ENCODE results near the gene SPARCL1. TPM values are rescaled to one million over a fixed set of nuclear protein-coding genes. Genes with fewer than 3 reads are reported as not detected.
"Not testable (repeated sequence)": the region's sequence is repeated elsewhere in the genome, so short reads cannot be mapped to it uniquely, and the experiment has no call there.

Gene SPARCL1, protein sequence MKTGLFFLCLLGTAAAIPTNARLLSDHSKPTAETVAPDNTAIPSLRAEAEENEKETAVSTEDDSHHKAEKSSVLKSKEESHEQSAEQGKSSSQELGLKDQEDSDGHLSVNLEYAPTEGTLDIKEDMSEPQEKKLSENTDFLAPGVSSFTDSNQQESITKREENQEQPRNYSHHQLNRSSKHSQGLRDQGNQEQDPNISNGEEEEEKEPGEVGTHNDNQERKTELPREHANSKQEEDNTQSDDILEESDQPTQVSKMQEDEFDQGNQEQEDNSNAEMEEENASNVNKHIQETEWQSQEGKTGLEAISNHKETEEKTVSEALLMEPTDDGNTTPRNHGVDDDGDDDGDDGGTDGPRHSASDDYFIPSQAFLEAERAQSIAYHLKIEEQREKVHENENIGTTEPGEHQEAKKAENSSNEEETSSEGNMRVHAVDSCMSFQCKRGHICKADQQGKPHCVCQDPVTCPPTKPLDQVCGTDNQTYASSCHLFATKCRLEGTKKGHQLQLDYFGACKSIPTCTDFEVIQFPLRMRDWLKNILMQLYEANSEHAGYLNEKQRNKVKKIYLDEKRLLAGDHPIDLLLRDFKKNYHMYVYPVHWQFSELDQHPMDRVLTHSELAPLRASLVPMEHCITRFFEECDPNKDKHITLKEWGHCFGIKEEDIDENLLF
- not detected for total RNA-seq

DNA sequence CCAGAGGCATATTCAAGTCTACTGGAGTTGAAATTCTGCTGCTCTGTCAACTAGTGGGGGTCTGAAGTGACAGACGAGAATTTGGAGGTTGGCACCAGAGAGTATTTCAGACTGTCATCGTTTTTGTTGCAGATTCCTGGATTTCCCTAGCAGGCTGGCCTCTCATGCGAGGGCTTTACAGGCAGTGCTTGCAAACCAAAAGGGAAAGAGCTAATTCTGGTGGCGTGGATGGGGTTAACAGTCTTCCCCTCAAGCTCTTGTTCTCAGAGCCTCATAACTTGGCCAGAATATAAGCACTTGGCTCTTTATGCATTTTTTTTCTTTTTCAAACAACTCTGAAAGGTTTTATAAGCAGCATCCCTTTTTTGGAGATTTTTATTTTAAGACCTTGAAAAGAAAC, at the start of gene SPARCL1:
Gene SPARCL1 (minus strand): TSS at position 190 of the 400 bp plus-strand sequence. CDS start 29,802 bp downstream, outside the sequence.
- H3K4me1 Mint-ChIP-seq: no peaks in the 10 kb centered on the region
- no peak for DNase-seq
- ChIA-PET CTCF (no interaction called here), POLR2A (no interaction called here)
- peaks cover 8% of the 10 kb centered on the region for H3K9me3 Mint-ChIP-seq
- H3K36me3 Mint-ChIP-seq (ENCODE audit: low read depth): no peaks in the 10 kb centered on the region
- no peak within 1 kb of the TSS for H3K4me3 Mint-ChIP-seq
- H3K27me3 Mint-ChIP-seq: peaks cover 2% of the 10 kb centered on the region
- no peak within 1 kb of the TSS for H3K27ac Mint-ChIP-seq

DNA sequence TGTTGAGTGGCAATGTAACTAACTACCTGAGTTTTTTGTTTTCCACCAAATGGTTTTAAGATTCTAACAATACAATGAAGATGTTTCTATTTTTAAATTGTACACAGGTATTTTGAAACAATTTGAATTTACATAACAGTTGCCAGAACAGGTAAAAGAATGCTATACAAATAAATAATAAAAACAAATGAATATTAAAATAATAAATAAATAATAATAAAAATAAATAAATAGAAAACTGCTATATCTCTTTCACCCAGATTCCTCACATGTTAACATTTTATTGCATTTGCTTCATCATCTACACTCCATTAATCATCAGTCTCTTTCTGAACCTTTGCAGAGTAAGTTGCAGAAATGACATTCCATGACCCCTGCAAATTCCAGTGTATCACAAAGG, 46.8 kb upstream of the SPARCL1 start:
- Mint-ChIP-seq H3K4me1 (peaks cover 9% of the 10 kb centered on the region), H3K27me3 (peaks cover 3% of the 10 kb centered on the region), H3K4me3 (no peak overlapping the region), H3K9me3 (peaks cover 2% of the 10 kb centered on the region), H3K27ac (no peak overlapping the region), H3K36me3 (ENCODE audit: low read depth) (no peaks in the 10 kb centered on the region)
- ChIA-PET POLR2A (no interaction called here), CTCF (no interaction called here)
- no peak for DNase-seq

DNA sequence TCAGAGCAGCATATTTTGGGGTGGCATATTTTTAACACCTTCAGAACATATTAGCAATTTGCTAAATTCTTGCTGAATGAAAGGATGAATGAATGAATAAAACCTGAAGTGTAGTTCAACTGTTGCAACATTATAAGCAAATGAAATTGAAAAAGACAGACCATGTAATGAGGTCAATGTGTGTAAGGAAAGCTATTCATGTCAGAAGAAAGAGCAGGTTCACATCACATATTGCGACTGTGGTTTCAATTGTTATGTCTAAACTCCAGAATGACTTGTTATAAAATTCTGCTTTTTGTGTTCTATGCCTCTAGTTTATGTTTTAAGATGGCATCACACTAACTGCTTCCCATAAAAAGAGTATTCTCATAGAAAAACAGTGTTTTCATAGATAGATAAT, 46.2 kb upstream of the SPARCL1 start:
- ChIA-PET POLR2A (no interaction called here), CTCF (no interaction called here)
- Mint-ChIP-seq H3K27ac (no peak overlapping the region), H3K27me3 (peaks cover 5% of the 10 kb centered on the region), H3K4me1 (peaks cover 14% of the 10 kb centered on the region), H3K4me3 (no peak overlapping the region), H3K36me3 (ENCODE audit: low read depth) (no peaks in the 10 kb centered on the region), H3K9me3 (peaks cover 2% of the 10 kb centered on the region)
- no peak for DNase-seq

DNA sequence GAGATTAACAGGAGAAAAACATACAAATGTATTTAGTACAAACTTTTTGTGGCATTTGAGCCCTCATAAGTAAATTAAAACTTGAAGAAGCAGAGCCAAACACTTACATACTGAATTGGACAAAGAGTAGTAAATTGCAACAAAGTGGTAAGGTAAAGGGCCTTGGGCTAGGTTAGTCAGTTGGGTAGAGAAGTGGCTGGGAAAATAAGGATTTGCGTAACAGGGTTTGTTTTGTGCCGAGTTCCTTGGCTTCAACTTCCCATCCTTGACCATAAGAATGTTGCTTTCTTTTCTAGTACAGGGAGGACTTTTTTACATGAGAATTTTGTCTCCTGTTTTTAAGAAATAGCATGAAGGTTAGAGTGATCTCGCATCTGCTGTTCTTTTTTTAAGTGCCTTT, 45.8 kb upstream of the SPARCL1 start:
- Mint-ChIP-seq H3K36me3 (ENCODE audit: low read depth) (no peaks in the 10 kb centered on the region), H3K27me3 (peaks cover 5% of the 10 kb centered on the region), H3K4me1 (peaks cover 17% of the 10 kb centered on the region), H3K9me3 (peaks cover 2% of the 10 kb centered on the region), H3K27ac (no peak overlapping the region), H3K4me3 (no peak overlapping the region)
- ChIA-PET CTCF (no interaction called here), POLR2A (no interaction called here)
- no peak for DNase-seq

DNA sequence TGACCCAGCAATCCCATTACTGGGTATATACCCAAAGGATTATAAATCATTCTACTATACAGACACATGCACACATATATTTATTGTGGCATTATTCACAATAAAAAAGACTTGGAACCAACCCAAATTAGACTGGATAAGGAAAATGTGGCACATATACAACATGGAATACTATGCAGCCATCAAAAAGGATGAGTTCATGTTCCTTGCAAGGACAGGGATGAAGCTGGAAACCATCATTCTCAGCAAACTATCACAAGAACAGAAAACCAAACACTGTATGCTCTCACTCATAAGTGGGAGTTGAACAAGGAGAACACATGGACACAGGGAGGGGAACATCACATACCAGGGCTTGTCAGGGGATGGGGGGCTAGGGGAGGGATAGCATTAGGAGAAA, 45.2 kb upstream of the SPARCL1 start:
- H3K9me3 Mint-ChIP-seq; H3K36me3 Mint-ChIP-seq (ENCODE audit: low read depth); H3K27ac Mint-ChIP-seq; H3K27me3 Mint-ChIP-seq; DNase-seq; POLR2A ChIA-PET; CTCF ChIA-PET; H3K4me3 Mint-ChIP-seq: not testable (repeated sequence)
- peaks cover 14% of the 10 kb centered on the region for H3K4me1 Mint-ChIP-seq

DNA sequence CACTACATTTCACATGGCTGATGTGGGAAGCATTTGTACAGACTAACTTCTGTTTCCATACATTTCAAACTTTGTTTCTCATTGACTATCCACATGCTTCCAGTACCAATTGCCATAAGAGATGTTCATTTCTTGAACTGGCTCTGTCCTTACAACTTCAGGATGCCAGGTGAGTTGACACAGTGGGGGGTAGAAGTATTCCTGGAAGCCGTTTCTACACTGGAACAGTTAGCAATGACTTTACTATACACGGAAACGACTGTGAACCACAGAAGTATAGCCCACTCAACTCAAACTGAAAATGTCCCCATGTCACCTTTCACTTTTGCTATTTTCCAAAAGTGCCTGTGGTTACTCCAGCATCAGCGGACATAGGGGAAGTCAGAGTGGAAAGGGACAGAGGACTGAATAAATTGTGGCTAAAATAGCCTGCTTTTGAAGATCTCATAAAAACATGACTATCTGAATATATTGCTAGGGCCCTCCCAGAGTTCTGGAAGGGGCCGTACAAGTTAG, 41.2 kb upstream of the SPARCL1 start:
- H3K27me3 Mint-ChIP-seq: peaks cover 5% of the 10 kb centered on the region
- H3K4me3 Mint-ChIP-seq: no peak overlapping the region
- H3K27ac Mint-ChIP-seq: no peak overlapping the region
- peaks cover 17% of the 10 kb centered on the region for H3K4me1 Mint-ChIP-seq
- POLR2A ChIA-PET: no interaction called here
- DNase-seq: no peak
- CTCF ChIA-PET: interaction anchor here (0.6 kb wide), 1 partner anchor 18 kb away, joined by 3 read pairs; no protein-coding TSS in a partner anchor
- H3K36me3 Mint-ChIP-seq (ENCODE audit: low read depth): no peaks in the 10 kb centered on the region
- peaks cover 2% of the 10 kb centered on the region for H3K9me3 Mint-ChIP-seq

DNA sequence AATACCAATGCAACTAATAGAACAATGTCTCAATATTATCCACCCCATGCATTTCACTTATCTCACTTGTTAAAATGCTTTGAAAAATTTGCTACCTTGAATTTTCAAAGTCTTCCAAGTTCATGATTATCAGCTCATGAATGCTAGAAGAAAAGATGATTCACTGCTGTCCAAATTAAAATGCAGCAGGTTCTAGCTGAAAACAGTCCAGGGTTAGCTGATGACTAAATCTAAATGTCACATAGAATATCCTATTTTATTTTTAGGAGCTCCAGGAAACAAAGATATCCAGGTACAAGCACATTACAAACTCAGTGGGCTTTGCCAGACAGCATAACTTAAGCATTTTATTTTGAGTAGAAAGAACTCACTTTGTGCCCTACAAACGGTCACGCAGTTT, 38.0 kb upstream of the SPARCL1 start:
- DNase-seq: no peak
- Mint-ChIP-seq H3K27me3 (peaks cover 2% of the 10 kb centered on the region), H3K4me1 (peaks cover 15% of the 10 kb centered on the region), H3K9me3 (no peaks in the 10 kb centered on the region), H3K27ac (no peak overlapping the region), H3K36me3 (ENCODE audit: low read depth) (no peaks in the 10 kb centered on the region), H3K4me3 (no peak overlapping the region)
- ChIA-PET CTCF (no interaction called here), POLR2A (no interaction called here)

DNA sequence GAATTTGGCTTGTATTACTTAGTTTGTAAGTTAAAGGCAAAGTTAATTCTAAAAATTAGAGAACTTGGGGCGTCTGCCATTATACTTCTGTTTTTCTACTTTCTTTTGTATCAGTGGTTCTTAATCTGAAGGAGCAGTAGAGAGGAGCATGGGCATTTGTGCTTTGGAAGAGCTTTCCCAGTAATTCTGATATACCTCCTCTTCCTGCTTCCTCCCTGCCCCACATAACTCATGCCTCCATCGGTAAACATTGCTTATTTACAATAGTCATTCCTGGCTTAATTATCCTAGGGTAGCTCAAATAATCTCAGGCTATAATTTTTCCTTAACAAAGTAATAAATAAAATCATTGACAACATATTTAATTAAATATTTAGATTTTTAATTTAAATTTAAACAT, 37.1 kb upstream of the SPARCL1 start:
- Mint-ChIP-seq H3K36me3 (ENCODE audit: low read depth) (peaks cover under 1% of the 10 kb centered on the region), H3K27ac (no peak overlapping the region), H3K9me3 (peaks cover under 1% of the 10 kb centered on the region), H3K27me3 (peaks cover 2% of the 10 kb centered on the region), H3K4me1 (peaks cover 15% of the 10 kb centered on the region), H3K4me3 (no peak overlapping the region)
- DNase-seq: no peak
- ChIA-PET CTCF (no interaction called here), POLR2A (no interaction called here)

DNA sequence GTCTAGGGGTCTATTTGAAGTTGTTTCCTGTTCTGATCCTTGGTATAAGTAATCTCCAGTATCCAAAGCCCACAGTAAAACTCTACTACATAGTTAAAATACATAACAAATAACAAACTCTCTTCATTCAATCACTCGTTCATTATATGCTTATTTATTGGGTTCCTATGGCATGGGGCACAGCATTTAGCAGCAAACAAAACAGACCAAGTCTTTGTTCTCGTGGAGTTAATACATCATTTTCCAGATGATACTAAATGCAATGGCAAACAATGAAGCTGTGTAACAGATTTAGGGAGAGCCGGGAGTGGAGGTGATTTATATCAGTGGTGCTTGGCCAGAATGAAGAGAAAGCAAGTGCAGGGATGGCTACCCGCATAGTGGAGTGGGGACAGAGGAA, 36.6 kb upstream of the SPARCL1 start:
- peaks cover 15% of the 10 kb centered on the region for H3K4me1 Mint-ChIP-seq
- H3K27ac Mint-ChIP-seq: no peak overlapping the region
- H3K9me3 Mint-ChIP-seq: peaks cover 4% of the 10 kb centered on the region
- H3K27me3 Mint-ChIP-seq: no peaks in the 10 kb centered on the region
- ChIA-PET POLR2A (no interaction called here), CTCF (no interaction called here)
- DNase-seq: no peak
- peaks cover 5% of the 10 kb centered on the region for H3K36me3 Mint-ChIP-seq (ENCODE audit: low read depth)
- no peak overlapping the region for H3K4me3 Mint-ChIP-seq

DNA sequence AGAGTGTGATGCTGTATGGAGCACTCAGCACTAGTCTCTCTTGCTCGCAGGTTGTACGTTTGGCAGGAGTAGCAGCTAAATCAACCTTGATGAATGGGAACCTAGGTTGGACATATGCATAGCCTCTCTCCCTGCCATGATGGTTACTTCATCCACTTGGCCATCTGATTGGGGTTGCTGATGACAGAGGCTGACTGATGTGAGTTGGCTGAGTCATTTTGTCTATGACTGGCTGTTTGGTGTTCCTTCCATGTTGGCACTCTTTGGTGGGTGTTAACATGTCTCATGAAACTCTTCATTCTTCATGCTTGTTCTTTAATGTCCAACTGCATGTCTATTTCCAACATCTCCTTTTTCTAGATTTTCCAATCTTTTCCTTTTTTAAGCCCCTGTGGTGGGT, 31.6 kb upstream of the SPARCL1 start:
- ChIA-PET POLR2A (interaction anchor here (1.5 kb wide), 1 partner anchor 138 kb away, joined by 3 read pairs; the partner anchor contains the start of gene NUDT9), CTCF (interaction anchor here (0.6 to 0.8 kb wide), 2 partner anchors 16 to 170 kb away, joined by 3 read pairs; partner anchors contain the start of gene HSD17B11)
- Mint-ChIP-seq H3K4me3 (no peak overlapping the region), H3K27ac (no peak overlapping the region), H3K9me3 (peaks cover 4% of the 10 kb centered on the region), H3K4me1 (peaks cover 35% of the 10 kb centered on the region), H3K36me3 (ENCODE audit: low read depth) (peaks cover 5% of the 10 kb centered on the region), H3K27me3 (no peaks in the 10 kb centered on the region)
- no peak for DNase-seq

DNA sequence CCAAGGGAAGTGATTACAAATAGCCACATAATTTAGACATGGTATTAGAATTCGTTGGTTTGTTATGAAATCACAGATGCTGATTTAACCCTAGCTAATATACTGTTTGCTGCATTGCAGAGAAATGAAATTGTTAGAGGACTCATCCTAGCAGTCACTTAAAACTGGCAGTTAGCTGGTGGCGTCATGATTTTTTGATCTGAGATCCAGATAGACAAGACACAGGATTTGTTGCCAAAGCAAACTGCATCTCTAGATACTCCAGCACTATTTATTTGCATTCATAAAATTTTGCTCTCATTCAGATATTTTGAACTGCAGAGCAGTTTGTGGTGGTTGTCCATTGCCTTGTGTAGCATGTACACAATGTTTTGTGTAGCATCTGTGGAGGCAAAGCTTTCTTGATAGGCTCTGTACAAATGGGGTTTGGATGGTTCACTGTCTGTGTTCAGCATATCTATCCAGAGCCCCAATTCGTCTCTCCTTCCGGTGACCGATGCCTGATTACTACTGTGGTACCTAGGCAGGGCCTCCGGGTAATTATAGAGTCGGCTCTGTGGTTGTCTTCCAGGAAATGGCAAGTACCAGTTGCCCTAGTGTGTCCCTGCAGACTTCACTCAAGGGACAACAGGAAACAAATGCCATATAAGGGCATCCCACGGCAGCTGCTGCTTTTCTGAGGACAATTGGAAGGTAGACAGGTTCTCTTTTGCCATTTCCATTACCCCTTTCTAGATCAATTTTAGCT, 30.1 kb upstream of the SPARCL1 start:
- ChIA-PET CTCF (interaction anchor here (0.7 to 0.9 kb wide), 2 partner anchors 168 to 813 kb away, joined by 3 read pairs; partner anchors contain the start of gene HSD17B11), POLR2A (interaction anchor here (1.5 kb wide), 1 partner anchor 137 kb away, joined by 3 read pairs; the partner anchor contains the start of gene NUDT9)
- peak overlapping the region; percentile 77 for H3K27ac Mint-ChIP-seq
- peaks cover 5% of the 10 kb centered on the region for H3K36me3 Mint-ChIP-seq (ENCODE audit: low read depth)
- peaks cover 31% of the 10 kb centered on the region for H3K4me1 Mint-ChIP-seq
- peaks cover 7% of the 10 kb centered on the region for H3K9me3 Mint-ChIP-seq
- H3K4me3 Mint-ChIP-seq: no peak overlapping the region
- DNase-seq: peak; percentile 82
- no peaks in the 10 kb centered on the region for H3K27me3 Mint-ChIP-seq

DNA sequence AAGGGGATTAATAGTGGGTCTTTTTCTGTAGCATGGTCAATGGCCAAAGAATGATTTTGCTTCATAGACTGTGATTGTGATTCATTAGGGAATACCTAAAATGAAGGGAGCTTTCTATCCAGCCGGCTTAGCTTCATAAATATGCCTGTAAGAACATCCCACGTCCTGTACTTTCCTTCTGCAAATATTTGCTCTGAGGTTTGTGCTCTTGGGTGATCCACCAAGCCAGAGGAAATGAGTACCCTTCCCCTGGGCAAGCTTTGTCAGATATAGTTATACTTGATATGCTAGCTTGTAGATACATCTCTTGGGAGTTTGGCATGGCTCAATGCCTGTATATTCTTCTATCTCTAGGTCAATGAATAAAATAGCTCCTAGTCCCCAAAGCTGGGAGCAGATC, 28.2 kb upstream of the SPARCL1 start:
- Mint-ChIP-seq H3K4me1 (peaks cover 31% of the 10 kb centered on the region), H3K36me3 (ENCODE audit: low read depth) (peaks cover 5% of the 10 kb centered on the region), H3K9me3 (peaks cover 7% of the 10 kb centered on the region), H3K27ac (no peak overlapping the region), H3K4me3 (no peak overlapping the region), H3K27me3 (no peaks in the 10 kb centered on the region)
- ChIA-PET CTCF (no interaction called here), POLR2A (interaction anchor here (0.9 kb wide), 1 partner anchor 58 kb away, joined by 3 read pairs; no protein-coding TSS in a partner anchor)
- DNase-seq: no peak

Data from activated CD4-positive, alpha-beta memory T cell treated with anti-CD3 and anti-CD28 coated beads, Interleukin-2, amount 10 ng/mL, durations not matched to agents 7 days and 5 days (primary cell).